T-helper 1 cell (primary cell): ENCODE measurements around the gene IRAG1.

Experiments used
- DNase-seq, 5 donors: peaks; one replicate each; pipeline ENCODE4 v3.0.0-alpha.2; 2012 to 2020
- total RNA-seq, 4 donors: gene quantifications; one replicate each; lab custom pipeline; 2026; lab: John Stamatoyannopoulos, UW

The IRAG1 gene, protein sequence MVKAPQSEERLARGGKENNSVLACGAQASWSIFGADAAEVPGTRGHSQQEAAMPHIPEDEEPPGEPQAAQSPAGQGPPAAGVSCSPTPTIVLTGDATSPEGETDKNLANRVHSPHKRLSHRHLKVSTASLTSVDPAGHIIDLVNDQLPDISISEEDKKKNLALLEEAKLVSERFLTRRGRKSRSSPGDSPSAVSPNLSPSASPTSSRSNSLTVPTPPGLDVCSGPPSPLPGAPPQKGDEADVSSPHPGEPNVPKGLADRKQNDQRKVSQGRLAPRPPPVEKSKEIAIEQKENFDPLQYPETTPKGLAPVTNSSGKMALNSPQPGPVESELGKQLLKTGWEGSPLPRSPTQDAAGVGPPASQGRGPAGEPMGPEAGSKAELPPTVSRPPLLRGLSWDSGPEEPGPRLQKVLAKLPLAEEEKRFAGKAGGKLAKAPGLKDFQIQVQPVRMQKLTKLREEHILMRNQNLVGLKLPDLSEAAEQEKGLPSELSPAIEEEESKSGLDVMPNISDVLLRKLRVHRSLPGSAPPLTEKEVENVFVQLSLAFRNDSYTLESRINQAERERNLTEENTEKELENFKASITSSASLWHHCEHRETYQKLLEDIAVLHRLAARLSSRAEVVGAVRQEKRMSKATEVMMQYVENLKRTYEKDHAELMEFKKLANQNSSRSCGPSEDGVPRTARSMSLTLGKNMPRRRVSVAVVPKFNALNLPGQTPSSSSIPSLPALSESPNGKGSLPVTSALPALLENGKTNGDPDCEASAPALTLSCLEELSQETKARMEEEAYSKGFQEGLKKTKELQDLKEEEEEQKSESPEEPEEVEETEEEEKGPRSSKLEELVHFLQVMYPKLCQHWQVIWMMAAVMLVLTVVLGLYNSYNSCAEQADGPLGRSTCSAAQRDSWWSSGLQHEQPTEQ
- total RNA-seq: 0 reads per million in 4 donors

DNA sequence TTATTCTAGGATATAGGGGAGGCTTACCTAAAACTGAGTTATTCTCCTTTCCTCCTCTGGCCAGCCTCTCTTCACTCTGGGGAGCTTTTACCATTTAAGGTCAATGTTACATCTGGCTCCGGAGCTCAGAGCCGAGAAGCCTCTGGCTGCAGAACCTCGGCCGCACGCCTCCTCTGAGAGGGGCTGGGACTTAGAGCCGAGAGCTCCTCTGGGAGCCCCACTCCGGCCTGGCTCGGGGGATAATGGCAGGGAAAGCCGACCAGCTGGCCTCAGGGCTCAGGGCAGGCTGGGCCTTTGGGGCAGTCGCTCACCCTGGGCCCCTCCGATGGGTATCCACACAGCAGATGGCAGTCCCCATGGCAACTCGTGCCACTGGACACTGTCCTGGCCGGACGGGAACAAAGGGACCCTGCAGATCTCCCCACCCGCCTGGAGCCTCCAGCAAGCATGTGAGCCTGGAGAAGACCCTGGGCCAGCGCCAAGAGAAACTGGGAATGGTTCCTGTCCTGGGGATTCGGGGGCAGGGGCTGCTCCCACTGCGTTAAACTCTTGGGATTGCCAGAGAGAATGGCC is at the start of gene IRAG1:
IRAG1 (minus strand) TSS at position 247 of the 573 bp plus-strand sequence; CDS start at position 94, 153 bp downstream.
- DNase-seq: no peak

DNA sequence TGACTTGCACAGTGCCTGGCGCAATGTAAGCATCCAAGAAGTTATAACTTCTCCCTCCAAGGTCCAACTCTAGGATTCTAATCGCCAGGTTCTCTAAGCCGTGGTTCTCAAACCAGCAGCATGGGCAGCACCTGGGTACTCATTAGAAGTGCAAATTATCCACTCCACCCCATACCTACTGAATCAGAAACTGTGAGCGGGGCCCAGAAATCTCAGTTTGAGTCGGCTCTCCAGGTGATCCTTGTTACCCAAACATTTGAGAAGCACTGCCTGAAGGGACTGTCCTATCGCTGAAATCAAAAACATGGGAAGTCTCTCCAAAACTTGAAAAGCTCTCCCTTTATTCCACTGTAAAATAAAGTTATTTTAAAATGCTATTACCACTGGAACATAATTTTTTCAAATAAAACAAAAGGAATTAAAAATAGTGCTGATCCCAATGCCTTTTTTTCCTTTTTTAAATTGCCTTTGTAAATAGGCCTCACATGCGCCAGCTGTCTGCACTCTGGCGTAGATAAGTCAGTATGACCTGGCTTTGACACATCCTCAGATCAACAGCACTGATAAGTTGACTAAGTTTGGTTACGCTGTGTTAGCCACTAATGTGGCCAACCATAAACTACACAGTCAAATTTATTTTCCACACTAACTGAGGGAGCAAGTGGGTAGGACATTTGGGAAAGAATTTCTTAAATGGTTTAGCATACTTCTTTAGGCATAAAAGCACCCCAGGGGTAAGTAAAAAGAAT is 49.1 kb upstream of the IRAG1 start:
- DNase-seq: peak in 3 of 5 donors; percentile 20 to 77 (median 22)

DNA sequence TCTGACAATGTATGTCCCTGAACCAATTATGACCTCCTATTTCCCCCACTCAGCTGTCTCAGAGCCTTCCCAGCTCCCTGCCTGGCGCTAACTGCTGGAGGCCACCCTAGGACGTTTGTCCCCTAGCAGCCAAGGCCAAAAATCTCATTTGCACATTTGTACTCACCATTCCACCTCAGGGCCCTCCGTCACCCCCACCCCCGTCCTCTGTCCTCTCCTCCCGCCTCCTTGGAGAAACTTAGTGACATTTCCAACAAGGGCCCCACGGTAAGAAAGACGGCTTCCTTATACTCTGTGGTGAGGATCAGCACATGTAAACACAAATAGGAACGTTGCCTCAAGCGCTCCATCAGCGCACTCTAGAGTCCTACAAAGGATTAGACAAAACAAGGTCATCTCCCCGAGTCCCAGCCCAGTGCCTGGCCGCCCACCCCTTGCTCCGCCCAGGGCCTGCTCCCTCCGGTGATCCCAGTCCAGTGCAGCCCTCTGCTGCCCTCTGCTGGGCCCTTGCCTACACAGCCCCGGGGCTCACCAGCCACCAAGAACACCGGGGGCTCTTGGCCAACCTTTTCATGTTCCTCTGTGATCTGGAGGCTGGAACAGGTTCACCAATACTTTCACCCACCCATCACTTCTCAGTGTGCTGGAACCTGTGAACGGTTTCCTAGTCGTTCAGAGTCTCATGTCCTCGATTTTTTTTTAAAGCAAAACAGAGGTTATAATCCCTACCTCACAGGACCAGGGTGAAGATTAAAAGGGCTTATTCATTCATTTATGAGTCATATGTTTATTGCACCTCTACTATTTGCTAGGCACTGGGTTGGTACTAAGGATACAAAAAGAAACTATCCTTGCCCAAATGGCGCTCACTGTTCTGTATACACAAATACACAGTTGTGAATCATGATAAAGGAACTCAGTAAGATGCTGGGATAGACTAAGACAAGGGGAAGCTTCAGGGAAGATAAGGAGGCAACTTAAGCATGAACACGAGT is 42.2 kb upstream of the IRAG1 start:
- DNase-seq: peak; percentile 67 to 80 (median 77)

DNA sequence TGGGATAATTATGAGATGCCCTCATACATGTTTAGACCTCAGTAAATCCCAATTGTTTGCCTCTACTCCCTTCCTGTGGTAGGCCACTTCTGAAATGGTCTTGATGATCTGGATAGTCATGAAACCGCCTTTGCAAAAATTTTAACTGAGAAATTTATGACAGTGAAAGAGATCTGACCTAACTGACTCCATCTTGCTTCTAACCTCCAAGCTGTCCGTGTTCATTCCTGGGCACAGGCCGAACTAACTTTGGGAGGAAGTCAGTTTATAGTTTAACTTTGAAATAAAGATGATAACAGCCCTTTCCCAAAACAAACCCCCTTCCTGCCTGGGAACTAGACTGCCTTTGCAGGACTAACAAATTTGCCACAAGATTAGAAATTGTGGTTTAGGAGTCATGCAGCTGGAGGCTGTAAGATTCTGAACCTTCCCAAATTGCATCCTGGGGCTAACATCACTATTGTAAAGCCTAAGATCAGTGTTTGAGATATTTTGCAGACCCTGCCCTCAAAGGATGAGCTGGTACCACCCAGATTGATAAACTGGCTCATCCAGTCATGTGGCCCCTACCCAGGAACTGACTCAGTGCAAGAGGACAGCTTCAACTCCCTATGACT is 37.6 kb upstream of the IRAG1 start:
- DNase-seq: no peak

DNA sequence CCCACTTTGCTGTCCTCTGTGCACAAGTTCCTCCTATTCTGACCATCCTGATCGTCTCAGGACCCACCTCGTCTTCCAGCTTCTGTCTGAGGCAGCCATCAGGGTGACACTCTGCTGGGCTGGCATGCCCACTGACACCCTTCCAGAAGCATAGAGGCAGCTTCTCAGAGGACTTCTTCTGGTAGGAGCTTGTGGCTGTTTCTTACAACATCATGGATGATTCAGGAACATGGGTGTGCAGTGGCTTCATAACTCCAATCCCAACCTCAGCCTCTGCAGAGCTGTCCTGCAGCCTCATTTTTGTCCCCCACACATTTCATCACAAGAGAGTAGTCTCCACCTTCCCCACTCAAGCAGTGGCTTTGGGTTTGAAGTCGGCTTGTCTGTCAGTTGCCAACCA is 36.6 kb upstream of the IRAG1 start:
- no peak for DNase-seq

DNA sequence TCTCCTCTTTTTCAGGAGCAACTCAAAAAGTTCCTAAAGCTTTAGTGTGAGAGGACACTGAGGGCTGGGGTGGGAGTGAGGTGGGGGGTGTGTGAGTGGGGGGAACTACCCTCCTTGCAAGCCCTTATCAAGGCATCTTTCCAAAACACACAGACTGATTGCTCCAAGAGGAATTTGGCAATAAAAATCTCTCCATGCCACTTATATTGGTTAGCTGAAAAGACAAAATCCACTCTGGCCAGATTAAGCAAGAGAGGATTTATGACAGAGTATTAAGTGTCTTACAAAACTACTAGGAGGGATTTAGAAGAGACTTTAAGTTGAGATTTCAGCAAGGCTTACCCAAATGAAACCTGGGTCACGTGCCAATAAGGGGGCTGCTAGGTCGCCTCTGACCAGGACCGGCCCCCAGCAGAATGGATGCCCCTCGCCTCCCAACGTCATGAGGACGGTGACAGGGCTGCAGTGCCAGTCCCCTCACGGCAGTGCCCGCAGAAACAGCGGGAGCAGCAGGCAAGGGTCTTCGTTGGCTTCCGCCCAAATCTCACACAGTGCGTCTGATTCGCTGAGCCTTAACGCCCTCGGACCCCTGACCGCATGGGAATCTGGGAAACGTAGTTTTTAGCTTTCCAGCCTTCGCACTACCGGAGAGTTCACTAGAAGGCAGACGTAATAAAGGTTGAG is 35.4 kb upstream of the IRAG1 start:
- no peak for DNase-seq

DNA sequence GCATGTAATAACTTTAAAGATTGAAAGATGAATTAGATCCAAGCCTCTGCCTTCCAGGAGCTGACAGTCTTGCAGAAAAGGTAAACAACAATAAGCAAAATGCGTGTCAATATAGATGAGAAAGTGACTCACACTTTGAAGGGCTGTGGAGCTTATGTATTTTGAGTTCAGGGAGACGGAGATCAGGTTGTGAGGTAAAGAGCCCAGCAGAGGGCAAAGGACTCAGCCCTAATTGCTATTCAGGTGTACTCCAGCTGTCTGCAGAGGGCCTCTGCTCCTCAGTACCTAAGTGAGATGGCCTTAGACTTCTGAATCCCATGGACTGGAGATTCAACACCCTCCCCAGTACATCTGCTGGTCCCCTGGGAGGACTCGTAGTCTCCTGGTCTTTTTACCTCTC is 34.6 kb upstream of the IRAG1 start:
- DNase-seq: no peak

DNA sequence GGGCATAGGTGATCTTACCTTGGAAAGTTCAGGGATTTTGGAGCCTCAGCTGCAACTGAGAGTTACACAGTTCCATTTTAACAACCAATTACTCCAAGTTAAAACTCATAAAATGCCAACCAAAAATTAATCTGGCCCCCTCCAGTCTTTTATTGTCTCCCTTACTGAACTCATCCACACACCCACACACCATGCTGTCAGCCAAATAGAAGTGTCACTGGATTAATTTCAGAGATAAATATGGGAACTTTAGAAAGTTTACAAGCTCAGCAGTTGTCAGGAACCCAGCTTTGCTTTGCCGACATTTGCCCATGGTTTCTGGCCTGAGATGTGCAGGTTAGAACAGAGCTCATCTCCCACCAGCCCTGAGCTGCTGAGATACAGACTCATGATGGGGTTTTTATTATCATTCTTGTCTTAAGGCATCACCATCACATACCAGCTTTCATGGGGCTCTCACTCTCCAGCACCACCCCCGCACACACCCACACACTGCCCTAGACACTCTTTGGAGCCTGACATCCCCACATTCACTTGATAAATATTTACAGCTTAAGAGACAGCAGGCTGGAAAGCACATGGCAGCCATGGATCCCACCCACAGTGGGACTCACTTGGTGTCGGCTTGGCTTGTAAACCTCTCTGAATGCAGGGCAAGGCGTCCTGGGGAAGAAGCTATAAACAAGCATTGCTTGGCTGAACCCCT is 33.7 kb upstream of the IRAG1 start:
- DNase-seq: no peak

DNA sequence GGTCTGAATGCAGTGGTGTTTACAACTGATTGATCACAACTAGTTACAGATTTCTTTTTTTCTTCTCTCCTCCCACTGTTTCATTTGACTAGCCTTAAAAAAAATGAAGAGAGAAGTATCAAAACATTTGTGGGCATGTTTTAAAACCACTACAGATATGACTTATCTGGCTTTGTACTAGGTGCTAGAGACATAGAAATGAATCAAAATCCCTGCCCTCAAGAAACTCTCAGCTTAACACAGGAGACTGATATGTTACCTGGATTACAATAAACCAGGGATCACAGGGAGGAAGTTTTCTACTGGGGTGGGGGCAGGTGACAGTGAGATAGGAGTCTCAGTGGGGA is 32.3 kb upstream of the IRAG1 start:
- peak in 1 of 5 donors; percentile 13 for DNase-seq

DNA sequence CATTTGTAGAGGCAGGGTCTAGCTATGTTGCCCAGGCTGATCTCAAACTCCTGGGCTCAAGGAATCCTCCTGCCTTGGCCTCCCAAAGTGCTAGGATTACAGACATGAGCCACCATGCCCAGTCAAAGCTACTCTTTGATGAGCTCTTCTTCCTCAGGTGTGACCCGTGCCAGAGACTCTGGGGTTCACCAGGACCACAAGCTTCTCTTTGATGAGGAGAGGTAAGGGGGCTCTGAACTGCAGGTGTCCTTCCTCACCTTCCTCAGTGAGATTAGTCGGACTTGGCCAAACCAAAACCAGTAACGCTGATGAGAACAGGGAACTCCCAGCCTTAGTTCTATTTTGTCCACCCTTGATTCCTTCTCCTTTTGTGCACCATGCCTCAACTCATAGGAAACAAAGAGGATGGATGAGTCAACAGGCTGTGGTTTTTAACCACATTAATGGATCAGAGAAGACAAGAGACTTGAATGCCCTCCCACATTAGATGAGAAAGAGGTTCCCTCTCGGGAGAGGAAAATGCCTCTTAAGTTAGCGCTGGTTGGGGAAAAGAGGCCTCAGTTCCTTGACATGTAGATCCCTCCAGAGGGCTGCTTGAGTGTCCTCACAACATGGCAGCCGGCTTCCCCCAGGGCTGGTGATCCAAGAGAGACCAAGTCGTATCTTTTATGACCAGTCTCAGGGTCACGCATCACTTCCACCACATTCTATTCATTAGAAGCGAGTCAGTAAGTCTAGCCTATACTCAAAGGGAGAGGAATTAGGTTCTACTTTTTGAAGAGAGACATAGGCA is 31.8 kb upstream of the IRAG1 start:
- peak in 1 of 5 donors; percentile 35 for DNase-seq

DNA sequence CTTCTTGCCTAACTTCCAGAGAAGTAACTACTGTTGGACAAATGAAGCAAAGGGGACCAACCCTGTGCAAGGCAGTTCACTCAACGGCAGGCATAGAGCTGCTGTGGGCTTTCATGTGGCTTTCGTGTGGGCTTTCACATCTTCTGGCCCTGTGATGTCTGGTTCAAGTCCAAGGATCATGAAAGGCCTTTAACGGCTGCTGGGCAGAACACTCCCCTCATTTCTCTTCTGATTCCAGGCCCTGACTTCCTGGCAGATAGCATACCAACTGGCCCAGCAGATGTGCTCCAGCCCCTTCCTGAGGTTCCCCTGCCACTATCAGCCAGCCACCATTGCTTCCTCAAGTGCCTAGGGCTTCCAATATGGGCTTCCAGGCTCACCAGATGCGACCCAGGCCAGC is 28.8 kb upstream of the IRAG1 start:
- DNase-seq: no peak

DNA sequence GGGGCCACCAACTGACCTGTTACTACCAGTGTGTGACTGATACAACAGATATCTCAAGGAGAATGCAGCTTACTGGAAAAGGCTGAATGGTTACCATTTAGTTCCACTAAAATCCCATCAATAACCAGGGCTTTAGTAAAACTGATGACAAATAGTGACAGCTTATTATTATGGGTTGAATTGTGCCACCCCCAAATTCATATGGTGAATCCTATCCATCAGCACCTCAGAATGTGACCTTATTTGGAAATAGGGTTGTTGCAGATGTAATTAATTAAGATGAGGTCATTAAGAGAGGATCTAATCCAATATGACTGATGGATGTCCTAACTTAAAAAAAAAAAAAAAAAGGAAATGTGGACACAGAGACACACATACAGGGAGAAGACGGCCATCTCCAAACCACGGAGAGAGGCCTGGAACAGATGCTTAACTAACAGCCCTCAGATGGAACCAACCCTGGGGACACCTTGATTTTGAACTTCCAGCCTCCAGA is 27.4 kb upstream of the IRAG1 start:
- no peak for DNase-seq

DNA sequence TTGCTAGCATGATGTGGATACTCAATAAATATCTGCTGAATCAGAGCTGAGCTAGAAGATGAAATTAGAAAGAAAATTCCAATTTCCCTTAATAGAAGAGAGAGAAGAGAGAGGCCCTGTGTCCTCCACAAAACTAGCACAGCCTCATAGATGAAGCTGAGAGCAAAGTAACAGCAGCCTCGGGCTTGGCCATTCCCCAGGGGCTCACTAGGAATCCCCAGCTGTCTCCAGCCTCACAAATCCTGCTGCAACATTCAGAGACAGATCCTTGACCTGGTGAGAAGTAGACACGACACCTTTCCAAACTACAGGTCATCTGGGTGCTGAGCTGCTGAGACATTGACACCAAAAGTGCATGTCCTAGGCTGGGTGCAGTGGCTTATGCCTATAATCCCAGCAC is 26.1 kb upstream of the IRAG1 start:
- no peak for DNase-seq

DNA sequence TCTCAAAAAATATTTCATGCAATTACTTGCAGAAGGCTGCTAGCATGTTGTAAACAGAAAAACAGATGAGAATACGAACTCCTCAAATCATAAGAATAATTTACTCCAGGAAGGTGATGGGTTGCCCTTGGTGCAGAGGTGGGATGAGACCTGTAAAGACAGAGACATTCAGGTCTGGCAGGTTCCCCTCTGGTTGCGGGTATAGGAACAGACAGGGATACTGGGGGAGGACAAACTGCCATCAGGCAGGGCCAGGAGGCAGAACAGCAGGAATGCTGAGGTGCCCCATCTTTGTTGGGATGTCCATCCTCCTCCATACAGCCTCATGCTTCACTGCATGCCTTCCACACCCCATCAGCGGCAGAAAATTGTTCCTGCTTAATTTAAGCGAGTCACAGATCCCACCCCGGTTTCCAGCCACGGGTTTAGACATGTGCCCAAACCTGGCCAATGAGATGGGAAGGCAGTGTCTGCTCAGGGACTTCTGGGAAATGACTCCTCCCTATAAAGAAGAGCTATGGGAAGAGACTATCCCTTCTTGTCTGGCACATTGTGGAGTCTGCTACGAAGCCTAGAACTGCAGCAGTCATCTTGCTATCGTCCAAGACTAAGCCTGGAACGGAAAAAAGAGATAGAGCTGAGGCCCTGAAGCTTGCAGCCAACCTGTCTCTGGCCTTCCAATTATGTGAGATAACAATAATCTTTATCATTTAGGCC is 23.1 kb upstream of the IRAG1 start:
- no peak for DNase-seq

DNA sequence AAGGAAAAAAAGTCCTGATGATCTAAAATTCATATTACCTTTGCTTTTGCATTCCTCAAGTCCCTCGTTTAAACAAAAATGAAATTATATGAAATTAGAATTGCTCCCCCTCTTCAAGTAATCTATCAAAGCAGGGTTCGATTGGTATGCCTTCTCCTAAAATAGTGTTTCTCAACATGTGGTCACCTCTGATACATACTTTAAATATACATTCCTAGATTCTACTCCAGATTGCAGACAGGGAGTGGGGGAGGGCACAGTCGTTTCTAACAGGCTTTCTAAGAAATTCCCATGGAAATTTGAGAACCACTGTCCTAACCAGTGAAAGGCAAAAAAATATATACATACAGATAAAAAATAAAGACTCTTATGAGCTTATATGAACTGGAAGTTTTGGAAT is 22.6 kb upstream of the IRAG1 start:
- no peak for DNase-seq

DNA sequence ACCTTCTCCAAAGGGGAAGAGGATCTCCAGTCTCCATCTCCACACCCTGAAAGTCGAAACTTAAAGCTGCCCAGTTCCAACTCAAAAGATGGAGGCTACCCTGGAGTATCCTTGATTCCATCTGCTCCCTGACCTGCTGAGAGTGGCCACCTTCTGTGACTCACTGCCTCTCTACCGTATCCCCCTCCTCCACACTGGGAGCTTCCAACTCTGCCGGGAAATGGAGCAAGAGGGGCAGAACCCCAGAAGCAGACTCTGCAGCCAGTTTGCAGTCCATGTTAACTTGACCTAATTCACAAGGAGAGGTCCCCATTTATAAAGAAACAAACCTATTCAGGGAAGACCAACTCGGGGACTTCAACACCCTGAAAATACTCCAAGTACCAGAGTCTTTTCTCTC is 22.0 kb upstream of the IRAG1 start:
- DNase-seq: no peak

DNA sequence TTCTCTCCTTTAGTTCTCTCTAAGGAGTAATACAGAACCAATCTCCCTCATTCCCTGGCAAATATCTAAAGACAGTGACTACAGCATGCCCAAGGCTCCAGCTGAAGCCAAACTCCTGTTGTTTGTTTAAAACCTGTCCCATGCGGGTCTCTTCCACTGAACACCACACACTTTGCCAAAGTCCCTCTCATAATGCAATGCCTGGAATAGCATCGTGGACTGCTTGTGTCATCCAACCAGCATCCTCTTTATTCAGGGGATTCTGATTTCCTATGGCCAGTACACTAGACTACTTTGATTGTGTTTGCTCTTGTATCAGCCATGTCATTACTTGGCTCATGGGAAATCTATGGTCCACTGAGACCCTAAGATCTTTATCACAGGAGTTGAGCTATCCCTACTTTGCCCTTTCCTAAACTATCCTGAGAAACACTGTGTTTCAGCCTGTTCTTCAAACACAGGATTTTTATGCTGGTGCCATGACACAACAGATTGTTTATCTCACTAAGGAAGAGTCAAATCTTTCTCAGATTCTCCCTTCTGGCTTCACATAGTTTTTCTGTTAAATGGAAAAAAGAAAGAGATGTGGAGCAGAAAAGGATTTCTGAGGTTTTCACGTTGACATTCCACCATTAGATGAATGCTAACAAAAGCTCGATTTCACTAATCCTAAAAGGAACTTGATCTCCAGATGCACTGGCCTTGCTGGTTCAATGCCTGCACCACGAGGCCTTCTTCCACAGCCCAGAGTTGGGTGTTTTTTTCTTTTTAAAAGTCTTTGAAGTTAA is 15.9 kb upstream of the IRAG1 start:
- DNase-seq: no peak
